GM21619 (cell line): ENCODE measurements around the gene C1orf21.

Experiments used
- ATAC-seq: cut with Tn5 transposase; IDR thresholded peaks from one replicate; pipeline ENCODE4 v1.9.1; 2021; ENCODE audit not compliant: unreplicated experiment

The C1orf21 gene

GRCh38 chr1:184553845-184554244 is 167.0 kb downstream of the C1orf21 start:
- no peak for ATAC-seq

- no peak for ATAC-seq
Measured at GRCh38 chr1:184555665-184556641, 169.1 kb downstream of the C1orf21 start.

GRCh38 chr1:184556665-184557064 is 169.8 kb downstream of the C1orf21 start:
- ATAC-seq, result no peak

- ATAC-seq, result no peak
Measured at GRCh38 chr1:184557423-184558347, 170.9 kb downstream of the C1orf21 start.

GRCh38 chr1:184558691-184559090 is 171.9 kb downstream of the C1orf21 start:
- ATAC-seq, result no peak

- no peak for ATAC-seq
Measured at GRCh38 chr1:184559117-184559713, 172.4 kb downstream of the C1orf21 start.

- ATAC-seq, result no peak
Measured at GRCh38 chr1:184562806-184563205, 176.0 kb downstream of the C1orf21 start.

GRCh38 chr1:184563308-184563707 is 176.5 kb downstream of the C1orf21 start:
- no peak for ATAC-seq

- ATAC-seq, result no peak
Measured at GRCh38 chr1:184567009-184567408, 180.2 kb downstream of the C1orf21 start.

GRCh38 chr1:184567637-184568036 is 180.8 kb downstream of the C1orf21 start:
- ATAC-seq, result no peak

GRCh38 chr1:184568148-184568547 is 181.3 kb downstream of the C1orf21 start:
- ATAC-seq, result no peak

GRCh38 chr1:184569106-184569505 is 182.3 kb downstream of the C1orf21 start:
- ATAC-seq, result no peak

GRCh38 chr1:184574588-184574987 is 187.8 kb downstream of the C1orf21 start:
- ATAC-seq, result no peak

GRCh38 chr1:184576822-184577221 is 190.0 kb downstream of the C1orf21 start:
- ATAC-seq, result no peak

- no peak for ATAC-seq
Measured at GRCh38 chr1:184577319-184577718, 190.5 kb downstream of the C1orf21 start.

GRCh38 chr1:184582411-184582810 is 195.6 kb downstream of the C1orf21 start:
- ATAC-seq, result no peak

- ATAC-seq, result no peak
Measured at GRCh38 chr1:184583849-184584248, 197.0 kb downstream of the C1orf21 start.

- no peak for ATAC-seq
Measured at GRCh38 chr1:184588701-184589100, 201.9 kb downstream of the C1orf21 start.

GRCh38 chr1:184590163-184590750 is 203.4 kb downstream of the C1orf21 start:
- ATAC-seq, result no peak

- ATAC-seq, result no peak
Measured at GRCh38 chr1:184593597-184593996, 206.8 kb downstream of the C1orf21 start.

- ATAC-seq, result no peak
Measured at GRCh38 chr1:184595596-184595995, 208.8 kb downstream of the C1orf21 start.
